DMS153 treated with DMSO at 0.1 percent for 48 hours (cell line): Measurements from ENCODE around the gene RRBP1.
"Not testable (repeated sequence)": the region's sequence is repeated elsewhere in the genome, so short reads cannot be mapped to it uniquely, and the experiment has no call there.

Experiments
- DNase-seq: peaks from one replicate; lab custom pipeline; 2025; ENCODE audit not compliant: unreplicated experiment; lab: John Stamatoyannopoulos, UW

Gene RRBP1

DNA sequence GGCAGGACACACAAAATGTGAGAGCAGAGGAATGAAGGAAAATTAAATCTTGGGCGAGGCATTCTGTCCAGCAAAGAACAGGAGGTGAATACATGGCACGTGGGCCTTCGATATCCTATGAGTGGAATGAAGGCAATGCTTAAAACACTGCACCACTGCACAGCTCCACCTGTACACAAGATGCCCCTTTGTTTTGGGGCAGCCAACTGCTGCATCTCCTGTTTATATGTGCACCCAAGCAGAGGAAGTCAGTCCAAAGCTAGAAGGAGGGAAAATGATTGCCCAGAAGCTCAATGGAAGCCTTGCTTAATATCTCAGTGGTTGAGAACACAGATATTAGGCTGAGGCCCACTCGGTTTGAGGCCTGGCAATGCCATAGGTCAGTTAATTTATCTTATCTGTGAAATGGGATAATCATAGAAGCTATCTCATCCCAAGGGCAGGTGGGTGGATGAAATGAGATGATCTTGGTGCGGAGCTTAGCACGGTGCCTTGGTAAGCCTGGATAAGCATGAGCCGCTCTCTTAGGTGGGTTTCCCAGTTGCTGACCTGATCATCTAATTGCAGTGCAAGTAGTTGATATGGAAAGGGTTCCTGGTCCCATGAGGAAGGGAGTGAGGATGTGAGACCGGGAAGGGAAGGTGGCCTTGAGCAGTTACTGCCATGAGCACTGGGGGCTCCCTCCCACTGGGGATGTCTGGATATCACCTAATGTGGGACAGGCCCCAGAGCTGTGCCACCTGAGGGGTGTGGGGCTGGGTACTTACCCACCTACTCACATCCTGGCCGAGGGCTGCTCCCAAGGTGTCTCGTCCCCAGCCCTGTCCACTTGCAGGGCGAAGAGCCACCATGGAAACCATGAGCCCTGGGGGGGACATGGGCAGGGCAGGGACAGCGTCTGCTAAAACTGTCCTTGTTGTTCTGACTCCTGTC lies 27.6 kb upstream of the RRBP1 start:
- DNase-seq: no peak

DNA sequence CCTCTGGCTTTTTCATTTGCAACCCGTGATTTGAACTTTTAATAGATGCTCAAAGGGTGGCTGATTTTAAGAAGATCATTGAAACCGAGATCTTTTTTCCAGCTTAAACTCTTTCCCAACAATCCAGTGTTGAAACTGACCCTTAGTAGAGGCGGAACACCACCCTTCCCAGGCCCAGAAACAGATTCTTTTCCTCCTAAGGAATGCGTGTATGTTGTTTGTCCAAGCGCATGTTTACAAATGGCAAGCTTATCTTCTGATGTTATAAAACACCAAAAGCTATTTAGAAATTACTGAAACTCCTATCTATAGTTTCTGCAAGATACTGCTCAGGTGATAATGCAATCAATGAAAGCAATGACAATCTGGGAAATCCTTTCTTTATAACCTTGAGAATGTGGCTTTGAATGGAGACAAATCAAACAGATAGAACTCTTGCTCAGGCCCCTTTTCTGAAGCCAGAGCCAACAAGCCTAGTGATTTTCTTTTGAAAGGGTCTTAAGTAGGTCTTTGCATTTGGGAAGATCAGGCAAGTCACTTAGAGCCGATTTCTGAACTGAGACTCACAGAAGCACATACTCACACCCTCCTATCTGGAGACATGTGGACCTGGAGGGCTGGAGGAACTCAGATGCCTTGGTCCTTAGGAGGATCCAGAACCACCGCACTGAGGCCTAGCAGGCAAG lies 26.8 kb upstream of the RRBP1 start:
- no peak for DNase-seq

DNA sequence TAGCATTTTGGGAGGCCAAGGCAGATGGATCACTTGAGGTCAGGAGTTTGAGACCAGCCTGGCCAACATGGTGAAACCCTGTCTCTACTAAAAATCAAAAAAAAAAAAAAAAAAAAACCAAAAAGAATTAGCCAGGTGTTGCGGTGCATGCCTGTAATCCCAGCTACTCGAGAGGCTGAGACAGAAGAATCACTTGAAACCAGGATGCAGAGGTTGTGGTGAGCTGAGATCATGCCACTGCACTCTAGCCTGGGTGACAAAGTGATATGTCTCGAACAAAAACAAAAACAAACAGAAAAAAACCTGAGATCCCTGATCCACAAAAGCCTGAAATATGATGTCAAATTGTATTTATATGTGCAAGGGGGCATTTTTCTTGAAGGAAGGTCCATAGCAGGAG lies 25.9 kb upstream of the RRBP1 start:
- DNase-seq: not testable (repeated sequence)

GRCh38 chr20:17706632-17707031 lies 24.6 kb upstream of the RRBP1 start:
- DNase-seq: no peak

GRCh38 chr20:17705916-17706315 lies 23.9 kb upstream of the RRBP1 start:
- DNase-seq: no peak

- no peak for DNase-seq
Measured at GRCh38 chr20:17704589-17705317, 22.7 kb upstream of the RRBP1 start.

GRCh38 chr20:17701826-17702225 lies 19.8 kb upstream of the RRBP1 start:
- no peak for DNase-seq

DNA sequence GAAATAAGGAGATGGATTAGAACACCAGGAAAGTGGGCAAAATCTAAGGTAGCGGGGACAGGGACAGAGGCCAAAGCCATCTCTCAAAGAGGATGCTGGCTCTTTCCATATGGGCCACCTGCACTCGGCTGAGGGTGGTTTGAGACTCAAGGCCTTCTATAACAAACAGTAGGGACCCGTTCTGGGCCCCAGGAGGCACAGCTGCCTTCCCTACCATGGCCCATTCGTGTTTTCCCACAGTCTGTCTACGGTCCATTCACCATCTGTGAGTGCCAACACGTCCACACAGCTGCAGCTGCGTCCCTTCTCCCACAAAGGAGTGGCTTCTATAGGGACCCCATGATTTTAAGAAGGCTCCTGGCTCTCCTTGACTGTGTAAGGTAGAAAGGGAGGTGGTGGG lies 18.6 kb upstream of the RRBP1 start:
- DNase-seq: no peak

- no peak for DNase-seq
Measured at GRCh38 chr20:17699931-17700351, 17.9 kb upstream of the RRBP1 start, which contains the start of gene BANF2. Gene BANF2 (plus strand): TSS chr20:17699966. CDS start chr20:17725026, 25,060 bp downstream.

DNA sequence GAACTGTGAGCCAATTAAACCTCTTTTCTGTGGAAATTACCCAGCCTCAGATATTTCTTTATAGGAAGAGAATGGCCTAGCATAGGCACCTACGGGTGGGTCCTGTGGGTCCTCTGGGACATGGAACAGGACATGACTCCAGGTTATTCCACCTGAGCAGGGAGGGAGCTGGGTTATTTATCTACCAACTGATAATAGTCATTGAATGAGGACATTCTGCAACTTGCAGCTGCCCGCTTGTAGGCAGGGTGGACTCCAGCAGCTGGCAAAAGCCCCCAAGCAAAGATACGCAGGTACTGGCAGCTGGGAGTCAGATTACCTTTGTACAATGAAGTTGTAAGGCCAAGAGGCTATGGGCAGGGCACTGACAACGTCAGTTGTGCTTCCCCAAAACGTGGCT lies 16.3 kb upstream of the RRBP1 start:
- no peak for DNase-seq

DNA sequence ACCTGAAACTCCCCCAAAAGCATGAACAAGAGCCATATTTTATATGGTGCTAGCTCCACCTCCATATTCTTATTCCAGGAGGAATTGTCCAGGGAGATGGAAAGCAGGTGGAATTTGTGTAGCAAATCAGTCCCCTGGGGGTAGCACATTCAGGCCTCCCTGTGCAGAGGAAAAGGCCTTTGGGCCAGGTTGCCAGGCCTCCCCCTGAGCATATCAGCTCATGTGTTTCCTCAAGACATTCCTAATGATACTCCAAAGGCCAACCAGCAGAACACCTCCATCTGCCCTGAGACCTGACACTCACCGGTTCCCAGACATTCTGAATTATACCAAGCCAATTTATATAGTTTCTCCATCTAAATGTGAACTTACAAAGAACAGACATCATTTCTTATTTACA lies 15.1 kb upstream of the RRBP1 start:
- DNase-seq: no peak

- no peak for DNase-seq
Measured at GRCh38 chr20:17696287-17696686, 14.2 kb upstream of the RRBP1 start.

DNA sequence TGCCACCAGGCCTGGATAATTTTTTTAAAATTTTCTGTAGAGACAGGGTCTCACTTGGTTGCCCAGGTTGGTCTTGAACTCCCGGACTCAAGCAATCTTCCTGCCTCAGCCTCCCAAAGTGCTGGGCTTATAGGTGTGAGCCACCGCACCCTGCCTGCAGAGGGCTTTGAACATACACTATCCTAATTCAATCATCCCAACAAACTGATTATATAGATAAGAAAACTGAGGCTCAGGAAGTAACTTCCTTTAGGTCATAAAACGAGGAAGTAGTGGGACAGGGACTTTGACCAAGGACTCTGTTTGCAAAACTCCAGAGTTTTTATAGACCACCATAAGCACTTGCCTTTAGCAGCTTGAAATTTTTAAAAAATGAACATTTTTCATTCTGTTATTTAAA lies 12.7 kb upstream of the RRBP1 start:
- DNase-seq: no peak

DNA sequence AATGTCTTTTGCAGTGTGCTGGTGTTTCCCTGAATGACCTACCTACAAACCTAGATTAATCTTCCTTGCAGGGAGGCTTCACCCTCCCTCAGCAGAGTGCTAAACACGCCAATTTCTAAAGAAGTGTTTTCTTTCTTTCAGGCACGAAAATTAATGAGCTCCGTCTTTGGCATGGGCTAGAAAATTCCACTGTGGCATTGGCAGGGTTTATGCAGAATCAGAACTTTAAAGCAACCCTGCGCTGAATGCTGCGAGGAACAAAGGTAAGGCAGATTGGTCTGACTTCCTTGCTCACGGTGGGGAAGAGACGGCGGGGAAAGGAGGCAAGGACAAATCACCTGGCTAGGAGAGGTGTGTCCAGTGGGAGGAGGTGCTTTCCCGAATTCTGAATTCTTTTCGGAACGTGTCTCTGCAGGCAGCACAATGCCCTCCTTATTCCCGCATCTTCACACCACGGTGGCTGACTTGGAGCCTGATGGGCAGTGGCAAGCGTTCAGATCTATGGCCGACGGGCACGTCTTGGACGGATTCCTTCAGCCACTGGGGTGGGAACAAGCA lies 11.5 kb upstream of the RRBP1 start:
- no peak for DNase-seq

DNA sequence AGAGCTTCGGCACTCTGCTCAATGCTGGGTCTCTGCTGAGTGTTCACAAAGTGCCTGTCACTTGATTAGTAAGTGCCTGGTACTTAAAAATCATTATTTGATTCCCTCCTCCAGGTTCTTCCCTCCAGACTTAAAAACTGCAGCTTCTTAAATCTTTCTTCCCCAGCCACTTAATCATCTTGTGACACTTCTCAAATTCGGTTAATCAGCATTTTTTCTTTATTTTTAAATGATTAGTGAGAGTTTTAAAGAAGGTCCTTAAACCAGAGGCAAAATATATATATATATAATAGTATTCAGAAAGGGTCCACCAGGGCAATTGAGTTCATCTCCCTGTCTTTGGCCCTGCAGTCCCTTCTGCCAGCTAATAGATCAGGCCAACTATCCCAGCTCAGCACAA lies 9.7 kb upstream of the RRBP1 start:
- no peak for DNase-seq

GRCh38 chr20:17690144-17690543 lies 8.1 kb upstream of the RRBP1 start:
- DNase-seq: no peak

- no peak for DNase-seq
Measured at GRCh38 chr20:17688965-17689364, 6.9 kb upstream of the RRBP1 start.

DNA sequence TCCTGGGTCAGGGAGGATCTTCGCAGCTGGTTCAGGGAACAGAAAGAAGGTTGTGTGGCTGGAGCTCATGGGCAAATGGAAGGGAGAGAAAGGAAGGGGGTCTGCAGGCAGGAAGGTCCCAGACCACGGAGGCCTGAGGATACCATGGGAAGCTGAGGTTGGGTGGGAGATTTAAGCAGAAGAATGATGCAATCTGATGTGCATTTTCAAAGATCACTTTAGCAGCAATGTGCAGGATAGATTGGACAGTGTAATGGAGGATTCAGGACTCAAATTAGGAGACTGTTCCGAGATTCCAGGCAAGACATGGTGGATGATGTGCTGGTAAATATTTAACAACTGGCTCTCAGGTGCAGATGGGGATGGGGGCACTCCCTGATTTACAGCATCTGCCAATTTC lies 5.8 kb upstream of the RRBP1 start:
- no peak for DNase-seq

DNA sequence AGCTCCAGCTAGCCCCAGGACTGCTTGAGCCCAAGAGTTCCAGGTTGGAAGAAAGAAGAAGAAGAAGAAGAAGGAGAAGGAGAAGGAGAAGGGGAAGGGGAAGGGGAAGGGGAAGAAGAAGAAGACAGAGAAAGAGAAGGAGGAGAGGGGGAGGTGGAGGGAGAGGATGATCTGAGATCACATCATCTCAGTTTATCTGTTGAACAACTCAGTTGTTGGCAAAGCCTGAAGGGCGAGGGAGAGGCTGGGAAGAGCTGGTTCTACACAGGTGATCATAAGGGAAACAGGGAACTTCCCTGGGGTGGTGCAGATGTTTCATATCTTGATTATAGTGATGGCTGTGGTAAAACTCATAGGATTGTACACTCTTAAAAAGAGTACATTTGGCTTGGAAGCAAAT lies 3.1 kb upstream of the RRBP1 start:
- DNase-seq: no peak

- no peak for DNase-seq
Measured at GRCh38 chr20:17684077-17684888, 2.2 kb upstream of the RRBP1 start.
